Coronary artery (tissue), 2 donors: ENCODE measurements around the gene SCN9A.
"Not testable (repeated sequence)": the region's sequence is repeated elsewhere in the genome, so short reads cannot be mapped to it uniquely, and the experiment has no call there.

Experiments
- DNase-seq: peaks from one replicate; pipeline ENCODE4 v3.0.0-alpha.2; 2017; ENCODE audit warnings: low spot score
- H3K27ac ChIP-seq, 2 donors: fragments of 200-600 bp; sonication (generic); one replicate each; pipeline ENCODE4 v1.5.1; 2016 to 2019
- H3K4me3 ChIP-seq: fragments of 200-600 bp; sonication (generic); 2 replicates; pipeline ENCODE4 v1.5.1; 2016; ENCODE audit warnings: mild to moderate bottlenecking, moderate library complexity
- TF ChIP-seq, protein P1 (sequence below): fragments of 200-600 bp; sonication (generic); IDR thresholded peaks from one replicate; pipeline ENCODE4 v1.5.1; 2019; ENCODE audit warnings: antibody characterized with exemption

Gene SCN9A

GRCh38 chr2:166411473-166412230 lies 35.9 kb upstream of the SCN9A start:
- no peak overlapping the region for H3K4me3 ChIP-seq
- H3K27ac ChIP-seq: no peak overlapping the region
- no peak for DNase-seq
- TF ChIP-seq, protein P1, sequence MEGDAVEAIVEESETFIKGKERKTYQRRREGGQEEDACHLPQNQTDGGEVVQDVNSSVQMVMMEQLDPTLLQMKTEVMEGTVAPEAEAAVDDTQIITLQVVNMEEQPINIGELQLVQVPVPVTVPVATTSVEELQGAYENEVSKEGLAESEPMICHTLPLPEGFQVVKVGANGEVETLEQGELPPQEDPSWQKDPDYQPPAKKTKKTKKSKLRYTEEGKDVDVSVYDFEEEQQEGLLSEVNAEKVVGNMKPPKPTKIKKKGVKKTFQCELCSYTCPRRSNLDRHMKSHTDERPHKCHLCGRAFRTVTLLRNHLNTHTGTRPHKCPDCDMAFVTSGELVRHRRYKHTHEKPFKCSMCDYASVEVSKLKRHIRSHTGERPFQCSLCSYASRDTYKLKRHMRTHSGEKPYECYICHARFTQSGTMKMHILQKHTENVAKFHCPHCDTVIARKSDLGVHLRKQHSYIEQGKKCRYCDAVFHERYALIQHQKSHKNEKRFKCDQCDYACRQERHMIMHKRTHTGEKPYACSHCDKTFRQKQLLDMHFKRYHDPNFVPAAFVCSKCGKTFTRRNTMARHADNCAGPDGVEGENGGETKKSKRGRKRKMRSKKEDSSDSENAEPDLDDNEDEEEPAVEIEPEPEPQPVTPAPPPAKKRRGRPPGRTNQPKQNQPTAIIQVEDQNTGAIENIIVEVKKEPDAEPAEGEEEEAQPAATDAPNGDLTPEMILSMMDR: no peak

DNA sequence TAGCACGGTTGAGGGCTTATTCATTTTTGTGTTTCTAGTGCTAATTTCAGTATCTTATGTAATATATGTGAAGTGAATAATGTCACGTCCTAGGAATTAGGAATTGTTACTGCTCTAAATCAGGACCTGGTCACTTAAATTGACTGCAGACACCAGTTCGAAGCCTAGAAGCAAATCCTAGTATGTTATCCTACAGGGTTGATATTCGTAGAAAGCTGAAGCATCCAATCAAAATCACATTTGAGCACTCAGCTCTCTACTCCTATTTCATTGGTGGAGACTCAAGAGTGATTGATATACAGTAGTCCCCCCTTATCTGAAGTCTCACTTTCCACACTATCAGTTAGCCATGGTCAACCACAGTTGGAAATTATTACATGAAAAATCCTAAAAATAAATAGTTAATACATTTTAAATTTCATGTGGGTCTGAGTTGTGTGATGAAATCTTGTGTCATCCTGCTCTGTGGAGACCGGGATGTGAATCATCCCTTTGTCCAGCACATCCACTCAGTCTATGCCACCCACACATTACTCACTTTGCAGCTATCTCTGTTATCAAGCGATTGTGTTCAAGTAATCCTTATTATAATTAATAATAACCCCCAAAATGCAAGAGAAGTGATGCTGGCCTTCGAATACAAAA lies 35.2 kb upstream of the SCN9A start:
- H3K4me3 ChIP-seq: no peak overlapping the region
- TF ChIP-seq, protein P1: no peak
- no peak for DNase-seq
- H3K27ac ChIP-seq: no peak overlapping the region

DNA sequence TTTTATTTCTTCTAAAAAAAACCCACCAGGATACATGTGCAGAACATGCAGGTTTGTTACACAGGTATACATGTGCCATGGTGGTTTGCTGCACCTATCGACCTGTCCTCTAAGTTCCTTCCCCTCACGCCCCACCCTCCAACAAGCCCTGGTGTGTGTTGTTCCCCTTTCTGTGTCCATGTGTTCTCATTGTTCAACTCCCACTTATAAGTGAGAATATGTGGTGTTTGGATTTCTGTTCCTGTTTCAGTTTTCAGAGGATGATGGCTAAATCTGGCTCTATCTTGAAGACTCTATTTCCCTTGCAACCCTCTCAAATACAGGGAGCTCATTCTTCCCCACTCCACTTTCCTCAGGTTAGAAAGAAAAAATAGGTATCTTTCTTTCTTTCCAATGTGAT lies 32.0 kb upstream of the SCN9A start:
- H3K27ac ChIP-seq, DNase-seq, H3K4me3 ChIP-seq: not testable (repeated sequence)

- H3K4me3 ChIP-seq: no peak overlapping the region
- TF ChIP-seq, protein P1: no peak
- no peak overlapping the region for H3K27ac ChIP-seq
- no peak for DNase-seq
Observed at GRCh38 chr2:166406374-166406773, 30.6 kb upstream of the SCN9A start.

- H3K27ac ChIP-seq: no peak overlapping the region
- no peak overlapping the region for H3K4me3 ChIP-seq
- DNase-seq: no peak
- TF ChIP-seq, protein P1: no peak
Observed at GRCh38 chr2:166405569-166405926, 29.8 kb upstream of the SCN9A start.

DNA sequence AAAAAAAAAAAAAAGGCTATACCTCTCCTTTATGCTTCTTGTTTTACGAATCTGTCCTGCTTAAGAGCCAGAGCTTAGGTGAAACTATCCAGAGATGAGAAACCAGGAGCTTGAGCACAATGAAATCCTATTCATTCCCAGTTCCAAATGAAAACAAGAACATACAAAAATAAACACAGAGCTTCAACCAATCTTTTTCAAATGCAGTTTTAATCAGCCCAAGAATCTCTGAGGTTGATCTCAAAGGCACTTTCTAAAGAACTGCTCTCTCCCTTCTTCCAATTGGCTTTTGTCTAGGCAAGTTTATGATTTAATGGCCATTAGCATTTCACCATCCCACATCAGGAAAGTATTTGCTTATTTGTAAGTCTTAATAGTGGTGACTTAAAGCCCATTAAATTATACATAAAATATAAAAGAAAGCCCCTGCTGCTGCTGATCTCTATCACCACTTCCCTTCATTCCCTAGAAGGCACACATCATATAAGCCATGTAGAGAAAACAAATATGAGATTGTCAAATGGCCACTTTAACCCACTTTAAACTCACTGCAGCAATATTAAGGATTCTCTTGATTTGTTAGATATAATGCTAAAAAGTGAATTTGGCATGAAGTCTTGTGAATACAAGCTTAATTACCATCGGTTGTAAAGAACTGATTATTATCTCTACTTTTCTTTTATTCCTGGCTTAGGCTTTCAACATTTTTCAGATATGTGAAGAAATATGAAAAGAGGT lies 29.3 kb upstream of the SCN9A start:
- no peak for DNase-seq
- TF ChIP-seq, protein P1: no peak
- H3K4me3 ChIP-seq: no peak overlapping the region
- no peak overlapping the region for H3K27ac ChIP-seq

DNA sequence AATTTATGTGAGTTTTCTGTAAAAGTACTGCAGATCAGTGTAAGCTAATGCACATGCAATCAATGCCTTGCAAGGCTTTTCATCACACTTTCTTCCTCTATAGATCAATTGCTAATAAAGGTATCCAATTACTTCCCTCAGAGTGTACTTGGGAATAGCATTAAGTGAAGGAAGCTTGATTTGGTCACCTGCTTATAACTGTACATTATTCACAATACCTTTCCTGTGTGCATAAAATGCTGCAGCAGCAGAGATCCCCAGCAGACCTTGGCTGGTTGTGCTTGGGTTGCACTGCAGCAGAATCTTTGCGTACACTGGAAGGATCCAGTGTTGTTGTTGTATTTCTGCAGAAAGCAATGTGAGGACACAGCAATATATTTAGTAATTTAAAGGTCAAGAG lies 18.5 kb upstream of the SCN9A start:
- DNase-seq: no peak
- TF ChIP-seq, protein P1: no peak
- Histone ChIP-seq H3K4me3 (no peak overlapping the region), H3K27ac (no peak overlapping the region)
